LNCaP clone FGC (cell line): ENCODE data around the gene CLRN1.

ENCODE experiments used
- DNase-seq: peaks from one replicate; pipeline ENCODE4 v3.0.0-alpha.2; 2011; ENCODE audit warnings: low read depth
- H3K4me3 ChIP-seq: 2 replicates; pipeline ENCODE4 v1.5.1; 2011; ENCODE audit warnings: mild to moderate bottlenecking, low read depth, low read length, control low read depth
- TF ChIP-seq, protein P1 (sequence below): IDR thresholded peaks from 2 replicates; pipeline ENCODE4 v1.5.1; 2012; ENCODE audit warnings: mild to moderate bottlenecking; ENCODE audit not compliant: control insufficient read depth, insufficient read depth; ENCODE audit errors: extremely low read depth

CLRN1 gene

DNA sequence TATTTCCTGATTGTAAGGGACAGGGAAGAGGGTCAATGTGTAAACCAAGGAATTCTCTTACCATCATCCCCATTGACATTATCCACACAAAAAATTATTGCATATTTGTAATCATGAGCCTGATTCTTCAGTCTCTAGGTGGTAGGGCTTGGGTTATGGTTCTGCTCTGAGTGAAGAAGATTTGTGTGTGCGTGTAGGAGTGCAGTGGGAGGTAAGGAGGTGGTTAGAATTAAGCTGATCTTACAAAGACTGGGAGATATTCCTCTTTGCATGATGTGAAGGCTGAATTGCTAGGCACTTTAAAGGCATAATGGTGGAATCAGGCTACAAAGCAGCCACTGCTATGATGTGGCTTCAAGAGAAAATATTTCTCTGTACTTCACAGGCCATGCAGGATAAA lies 44.3 kb downstream of the CLRN1 start:
- no peak for DNase-seq
- no peak overlapping the region for H3K4me3 ChIP-seq
- TF ChIP-seq, protein P1, sequence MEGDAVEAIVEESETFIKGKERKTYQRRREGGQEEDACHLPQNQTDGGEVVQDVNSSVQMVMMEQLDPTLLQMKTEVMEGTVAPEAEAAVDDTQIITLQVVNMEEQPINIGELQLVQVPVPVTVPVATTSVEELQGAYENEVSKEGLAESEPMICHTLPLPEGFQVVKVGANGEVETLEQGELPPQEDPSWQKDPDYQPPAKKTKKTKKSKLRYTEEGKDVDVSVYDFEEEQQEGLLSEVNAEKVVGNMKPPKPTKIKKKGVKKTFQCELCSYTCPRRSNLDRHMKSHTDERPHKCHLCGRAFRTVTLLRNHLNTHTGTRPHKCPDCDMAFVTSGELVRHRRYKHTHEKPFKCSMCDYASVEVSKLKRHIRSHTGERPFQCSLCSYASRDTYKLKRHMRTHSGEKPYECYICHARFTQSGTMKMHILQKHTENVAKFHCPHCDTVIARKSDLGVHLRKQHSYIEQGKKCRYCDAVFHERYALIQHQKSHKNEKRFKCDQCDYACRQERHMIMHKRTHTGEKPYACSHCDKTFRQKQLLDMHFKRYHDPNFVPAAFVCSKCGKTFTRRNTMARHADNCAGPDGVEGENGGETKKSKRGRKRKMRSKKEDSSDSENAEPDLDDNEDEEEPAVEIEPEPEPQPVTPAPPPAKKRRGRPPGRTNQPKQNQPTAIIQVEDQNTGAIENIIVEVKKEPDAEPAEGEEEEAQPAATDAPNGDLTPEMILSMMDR, result no peak

DNA sequence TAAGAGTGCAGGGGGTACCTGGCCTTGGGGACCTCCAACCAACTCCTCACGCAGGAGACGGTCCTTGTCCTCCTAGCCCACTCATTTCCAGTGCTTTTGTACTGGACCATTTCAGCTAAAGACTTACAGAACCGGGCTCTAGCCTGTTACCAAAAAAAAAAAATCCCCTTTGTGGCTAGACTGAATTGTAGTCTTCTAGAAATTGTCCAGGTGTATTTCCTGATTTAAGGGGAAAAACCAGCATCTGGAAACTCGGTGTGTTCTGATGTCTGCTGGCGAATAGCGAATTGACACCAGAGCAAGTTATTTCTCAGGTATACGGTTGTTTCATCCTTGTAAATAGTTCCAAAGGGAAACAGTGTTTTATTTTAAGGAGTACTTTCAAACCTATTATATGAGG lies 46.2 kb downstream of the CLRN1 start:
- TF ChIP-seq, protein P1, result no peak

DNA sequence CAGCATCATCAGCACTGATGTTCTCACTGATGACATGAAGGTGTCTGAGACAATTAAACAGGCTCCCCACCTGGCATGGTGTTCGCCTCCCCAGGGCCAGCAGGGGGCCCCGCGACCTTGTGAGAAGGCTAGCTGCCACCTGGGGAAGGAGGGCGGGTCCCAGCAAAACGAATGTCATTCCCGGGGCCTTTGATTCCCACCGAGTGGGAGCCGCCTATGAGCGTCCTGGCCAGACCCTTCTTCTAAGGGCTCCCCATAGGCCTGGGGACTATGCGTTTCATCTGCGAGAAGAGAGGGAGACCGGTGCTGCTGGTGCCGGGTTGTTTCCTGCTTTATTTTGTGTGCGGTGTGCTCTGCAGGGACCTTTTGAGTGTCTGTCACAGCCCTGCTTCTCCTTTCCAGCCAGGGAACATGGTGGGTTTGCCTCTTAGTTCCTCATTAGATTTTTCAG lies 46.8 kb downstream of the CLRN1 start:
- peak; percentile 2 for DNase-seq
- TF ChIP-seq, protein P1, result peak; percentile 85
- no peak overlapping the region for H3K4me3 ChIP-seq

More for the DNA sequence above, 46.2 kb downstream of the CLRN1 start:
- H3K4me3 ChIP-seq, result no peak overlapping the region
- no peak for DNase-seq

DNA sequence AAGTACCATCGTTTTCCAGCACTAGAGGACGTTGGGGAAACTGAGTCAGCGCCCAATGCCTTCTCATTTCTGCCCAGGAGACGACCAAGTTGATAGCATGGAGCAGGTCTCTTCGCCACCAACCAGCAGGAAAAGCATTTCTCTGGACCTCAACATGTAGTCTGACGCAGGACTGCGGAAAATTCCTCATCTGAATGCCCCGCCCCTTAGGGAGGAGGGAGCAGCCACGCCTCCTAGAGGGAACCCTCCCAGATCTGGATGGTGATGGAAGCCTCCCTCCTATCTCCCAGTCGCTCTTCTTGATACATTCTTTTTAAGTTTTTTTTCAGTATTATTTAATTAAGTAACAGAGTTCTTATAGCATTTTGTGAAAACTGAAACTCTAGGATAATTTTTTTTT lies 49.9 kb downstream of the CLRN1 start:
- TF ChIP-seq, protein P1, result no peak
- DNase-seq, result peak; percentile 7
- no peak overlapping the region for H3K4me3 ChIP-seq

DNA sequence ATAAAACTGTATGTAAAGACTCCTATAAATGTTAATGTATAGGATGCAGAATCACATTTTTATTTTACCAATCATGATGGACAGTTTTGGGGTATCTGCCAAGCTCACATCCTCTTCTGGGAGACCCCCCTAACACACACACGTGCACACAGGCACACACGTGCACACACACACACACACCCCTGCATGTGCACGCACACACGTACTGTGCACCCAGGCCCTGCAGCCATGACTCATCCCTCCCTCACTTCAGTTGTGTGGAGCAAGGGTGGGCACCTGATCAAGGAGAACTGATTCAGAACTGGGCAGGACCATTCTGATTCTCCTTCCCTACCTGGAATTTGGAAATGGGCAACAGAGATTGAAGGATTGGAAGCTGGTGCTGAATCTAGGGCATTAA lies 51.3 kb downstream of the CLRN1 start:
- TF ChIP-seq, protein P1, result no peak
- no peak overlapping the region for H3K4me3 ChIP-seq
- no peak for DNase-seq

DNA sequence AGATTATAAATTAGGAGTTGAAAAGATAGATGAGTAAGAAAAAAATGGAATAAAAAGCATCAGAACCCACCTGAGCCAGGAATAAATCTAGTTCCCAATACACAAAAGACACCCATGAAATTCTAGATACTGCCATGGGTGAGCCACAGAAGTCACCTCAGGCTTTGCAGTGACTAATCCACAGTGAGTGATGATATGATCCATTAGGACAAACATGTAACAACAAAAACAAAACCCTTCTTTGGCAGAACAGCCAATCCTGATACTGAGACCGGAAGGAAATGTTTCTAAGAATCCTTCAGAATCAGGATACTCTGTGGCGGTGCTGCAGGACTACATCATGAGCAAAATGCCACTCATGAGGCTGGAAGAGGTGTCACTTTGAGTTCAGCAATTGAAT lies 52.3 kb downstream of the CLRN1 start:
- no peak for DNase-seq
- no peak overlapping the region for H3K4me3 ChIP-seq
- TF ChIP-seq, protein P1, result no peak

DNA sequence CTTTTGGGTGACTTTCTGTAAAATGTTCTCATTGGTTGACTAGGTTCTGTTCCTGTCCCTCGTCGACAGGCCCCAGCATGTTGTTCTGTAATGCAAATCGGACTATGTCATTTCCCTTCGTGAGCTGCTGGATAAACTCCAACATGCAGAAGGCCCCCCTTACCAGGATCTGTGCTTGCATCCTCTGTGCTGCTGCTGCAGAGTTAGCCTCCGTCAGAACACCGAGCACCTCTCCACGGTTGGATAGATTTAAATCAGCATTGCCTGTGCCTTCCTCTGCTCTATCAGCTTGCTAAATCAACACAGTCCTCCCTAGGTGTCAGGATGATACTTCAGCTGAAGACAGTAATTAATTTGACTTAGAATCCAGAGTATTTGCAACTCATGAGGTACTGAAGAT lies 54.6 kb downstream of the CLRN1 start:
- no peak overlapping the region for H3K4me3 ChIP-seq
- TF ChIP-seq, protein P1, result no peak
- DNase-seq, result no peak
